Stimulated activated memory B cell treated with anti-CD40 and anti-IgM and Interleukin-4, amounts not matched to agents 10 μg/mL and 1 μg/mL and 100 μg/mL, for 72 hours (primary cell): Measurements from ENCODE around the gene OAS1.

Experiments used
- ATAC-seq: fragments of 150-1000 bp; cut with Tn5 transposase; 2 replicates; pipeline ENCODE4 v1.10.0; 2021
- H3K27ac Mint-ChIP-seq: one replicate; pipeline ENCODE4 v1.8.0; 2022; ENCODE audit warnings: mild to moderate bottlenecking, mixed read lengths
- H3K27me3 Mint-ChIP-seq: one replicate; pipeline ENCODE4 v1.8.0; 2022; ENCODE audit warnings: mixed read lengths
- H3K36me3 Mint-ChIP-seq: one replicate; pipeline ENCODE4 v1.8.0; 2022; ENCODE audit warnings: mixed read lengths
- H3K4me1 Mint-ChIP-seq: one replicate; pipeline ENCODE4 v1.8.0; 2022; ENCODE audit warnings: mixed read lengths
- H3K4me3 Mint-ChIP-seq: one replicate; pipeline ENCODE4 v1.8.0; 2022; ENCODE audit warnings: mild to moderate bottlenecking, moderate library complexity, mixed read lengths
- H3K9me3 Mint-ChIP-seq: one replicate; pipeline ENCODE4 v1.8.0; 2022; ENCODE audit warnings: mixed read lengths

Gene OAS1

DNA sequence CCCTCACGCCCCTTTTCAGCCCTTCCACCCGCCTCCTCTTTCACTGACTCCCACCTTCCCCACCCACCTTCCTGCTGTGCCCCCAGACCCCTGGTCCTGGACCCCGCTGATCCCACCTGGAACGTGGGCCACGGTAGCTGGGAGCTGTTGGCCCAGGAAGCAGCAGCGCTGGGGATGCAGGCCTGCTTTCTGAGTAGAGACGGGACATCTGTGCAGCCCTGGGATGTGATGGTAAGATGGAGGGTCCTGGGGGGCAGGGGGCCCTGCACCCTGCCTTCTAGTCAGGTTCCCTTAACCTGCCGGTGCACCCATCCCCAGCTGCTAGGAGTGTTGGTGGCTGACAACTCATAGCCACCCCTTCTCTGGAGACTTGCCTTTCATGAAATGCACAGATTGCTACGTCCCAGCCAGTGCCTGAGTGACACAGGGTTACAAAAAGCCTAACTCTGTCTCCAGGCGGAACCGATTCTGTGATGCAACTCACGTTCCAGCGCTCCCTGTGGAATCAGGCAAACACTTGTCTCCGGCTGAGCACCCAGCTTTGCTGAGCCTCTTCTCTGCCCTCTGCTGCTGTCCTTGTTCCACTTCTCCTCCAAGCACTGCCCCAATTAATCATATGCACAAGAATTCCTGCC lies 56.6 kb downstream of the OAS1 start:
- Mint-ChIP-seq H3K9me3 (peaks cover 4% of the 10 kb centered on the region), H3K36me3 (peaks cover 83% of the 10 kb centered on the region), H3K4me1 (no peaks in the 10 kb centered on the region), H3K27me3 (no peaks in the 10 kb centered on the region), H3K27ac (no peak overlapping the region), H3K4me3 (no peak overlapping the region)
- ATAC-seq: no peak

DNA sequence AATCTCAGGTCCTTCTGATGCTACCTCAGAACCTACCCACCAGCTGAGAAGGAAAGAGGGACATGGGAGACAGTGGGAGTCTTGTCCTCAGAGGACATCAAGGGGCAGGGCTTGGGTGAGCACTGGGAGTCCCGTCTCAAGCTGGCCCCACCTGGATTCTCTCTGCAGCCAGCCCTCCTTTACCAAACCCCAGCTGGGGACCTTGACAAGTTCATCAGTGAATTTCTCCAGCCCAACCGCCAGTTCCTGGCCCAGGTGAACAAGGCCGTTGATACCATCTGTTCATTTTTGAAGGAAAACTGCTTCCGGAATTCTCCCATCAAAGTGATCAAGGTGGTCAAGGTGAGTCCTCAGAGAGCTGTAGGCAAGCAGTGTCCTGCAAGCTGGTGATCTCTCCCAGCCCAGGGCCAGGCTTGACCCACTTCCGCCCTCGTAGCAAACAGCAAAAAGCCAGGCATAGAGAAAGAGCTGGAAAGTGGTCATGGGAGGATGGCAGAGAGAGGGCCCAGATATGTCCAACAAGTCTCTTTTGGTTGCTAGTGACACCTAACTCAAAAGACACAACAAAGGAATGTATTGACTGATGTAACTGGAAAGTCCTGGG lies 57.4 kb downstream of the OAS1 start:
- Mint-ChIP-seq H3K9me3 (peaks cover 4% of the 10 kb centered on the region), H3K4me3 (no peak overlapping the region), H3K27me3 (no peaks in the 10 kb centered on the region), H3K4me1 (no peaks in the 10 kb centered on the region), H3K27ac (no peak overlapping the region), H3K36me3 (peaks cover 75% of the 10 kb centered on the region)
- no peak for ATAC-seq

DNA sequence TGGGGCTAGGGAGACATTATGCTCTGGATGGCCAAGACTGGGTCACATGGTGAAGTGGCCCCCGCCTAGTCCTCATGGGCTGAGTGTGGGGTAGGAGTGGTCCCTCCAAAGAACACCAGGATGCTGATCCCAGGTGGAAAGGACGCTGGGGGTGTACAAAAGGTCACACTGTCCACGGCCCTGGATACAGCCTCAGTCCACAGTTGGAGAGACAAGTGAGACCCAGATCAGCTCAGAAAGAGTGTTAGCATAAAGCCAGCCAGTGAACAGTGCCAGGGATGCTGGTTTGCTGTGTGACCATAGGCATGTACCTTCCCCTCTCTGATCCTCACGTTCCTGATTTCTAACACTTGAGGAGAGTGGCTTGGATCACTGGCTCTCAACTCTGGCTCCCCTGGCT lies 58.2 kb downstream of the OAS1 start:
- H3K27ac Mint-ChIP-seq: no peak overlapping the region
- H3K4me1 Mint-ChIP-seq: no peaks in the 10 kb centered on the region
- no peak for ATAC-seq
- peaks cover 69% of the 10 kb centered on the region for H3K36me3 Mint-ChIP-seq
- H3K4me3 Mint-ChIP-seq: no peak overlapping the region
- H3K27me3 Mint-ChIP-seq: no peaks in the 10 kb centered on the region
- H3K9me3 Mint-ChIP-seq: no peaks in the 10 kb centered on the region

DNA sequence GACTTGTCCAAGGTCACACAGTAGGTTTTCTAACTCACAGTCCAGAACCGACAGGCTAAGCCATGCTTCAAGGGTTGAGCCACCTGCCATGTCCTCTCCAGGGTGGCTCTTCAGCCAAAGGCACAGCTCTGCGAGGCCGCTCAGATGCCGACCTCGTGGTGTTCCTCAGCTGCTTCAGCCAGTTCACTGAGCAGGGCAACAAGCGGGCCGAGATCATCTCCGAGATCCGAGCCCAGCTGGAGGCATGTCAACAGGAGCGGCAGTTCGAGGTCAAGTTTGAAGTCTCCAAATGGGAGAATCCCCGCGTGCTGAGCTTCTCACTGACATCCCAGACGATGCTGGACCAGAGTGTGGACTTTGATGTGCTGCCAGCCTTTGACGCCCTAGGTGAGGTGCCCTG lies 58.9 kb downstream of the OAS1 start:
- Mint-ChIP-seq H3K4me3 (no peak overlapping the region), H3K4me1 (no peaks in the 10 kb centered on the region), H3K27me3 (no peaks in the 10 kb centered on the region), H3K27ac (no peak overlapping the region), H3K9me3 (no peaks in the 10 kb centered on the region), H3K36me3 (peaks cover 67% of the 10 kb centered on the region)
- ATAC-seq: no peak

DNA sequence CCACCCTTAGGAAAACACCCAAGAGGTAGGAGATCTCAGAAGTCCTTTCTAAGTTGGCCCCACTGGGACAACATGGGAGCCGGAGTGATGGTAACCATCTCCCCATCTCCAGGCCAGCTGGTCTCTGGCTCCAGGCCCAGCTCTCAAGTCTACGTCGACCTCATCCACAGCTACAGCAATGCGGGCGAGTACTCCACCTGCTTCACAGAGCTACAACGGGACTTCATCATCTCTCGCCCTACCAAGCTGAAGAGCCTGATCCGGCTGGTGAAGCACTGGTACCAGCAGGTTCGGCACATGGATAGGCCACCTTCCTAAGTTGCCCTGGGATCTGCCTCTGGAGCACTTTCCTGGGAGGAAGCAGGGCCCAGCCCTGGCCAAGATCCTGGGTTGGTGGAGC lies 60.5 kb downstream of the OAS1 start:
- no peak for ATAC-seq
- Mint-ChIP-seq H3K9me3 (no peaks in the 10 kb centered on the region), H3K27ac (no peak overlapping the region), H3K4me1 (no peaks in the 10 kb centered on the region), H3K27me3 (no peaks in the 10 kb centered on the region), H3K36me3 (peaks cover 51% of the 10 kb centered on the region), H3K4me3 (no peak overlapping the region)

DNA sequence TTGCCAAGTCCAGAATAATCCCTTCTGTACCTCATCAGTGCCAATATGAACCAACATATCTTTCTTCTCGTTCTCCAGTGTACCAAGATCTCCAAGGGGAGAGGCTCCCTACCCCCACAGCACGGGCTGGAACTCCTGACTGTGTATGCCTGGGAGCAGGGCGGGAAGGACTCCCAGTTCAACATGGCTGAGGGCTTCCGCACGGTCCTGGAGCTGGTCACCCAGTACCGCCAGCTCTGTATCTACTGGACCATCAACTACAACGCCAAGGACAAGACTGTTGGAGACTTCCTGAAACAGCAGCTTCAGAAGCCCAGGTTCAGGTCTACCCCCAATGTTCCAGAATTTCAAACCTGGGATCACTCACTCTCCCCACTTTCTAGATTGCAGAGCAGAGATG lies 61.1 kb downstream of the OAS1 start:
- Mint-ChIP-seq H3K27ac (no peak overlapping the region), H3K9me3 (no peaks in the 10 kb centered on the region), H3K36me3 (peaks cover 45% of the 10 kb centered on the region), H3K4me3 (no peak overlapping the region), H3K27me3 (no peaks in the 10 kb centered on the region), H3K4me1 (no peaks in the 10 kb centered on the region)
- ATAC-seq: no peak
